ENCODE data around the gene MAP1S. TPM values are rescaled to one million over a fixed set of nuclear protein-coding genes. Genes with fewer than 3 reads are reported as not detected.
"Not testable (repeated sequence)": the region's sequence is repeated elsewhere in the genome, so short reads cannot be mapped to it uniquely, and the experiment has no call there.

Gene MAP1S
- total and polyA plus RNA-seq, 12 donors, result 6.6 to 97.2 (median 44.3) TPM

GRCh38 chr19:17780781-17781180, 61.5 kb downstream of the MAP1S start:
- H3K4me3 ChIP-seq, result no peak overlapping the region
- peaks cover 11% of the 10 kb centered on the region for H3K27me3 ChIP-seq
- TF ChIP-seq CTCF (IDR thresholded peaks at IDR 0.05) (no peak), POLR2A (IDR thresholded peaks at IDR 0.05) (no peak)
- H3K36me3 ChIP-seq (replicated peaks in 1 of 2), result no peaks in the 10 kb centered on the region
- intact Hi-C loops (cut with DNase I), result loop anchor here in 1 of 2 donors (10.0 kb wide), 1 partner anchor 74 kb away; the partner anchor contains the start of gene RPL18A
- no peak overlapping the region for H3K27ac ChIP-seq
- WGBS, 4 donors, result 56 to 91% (median 84%) methylated on average over 2 of the region's 2 CpGs
- H3K4me1 ChIP-seq (replicated peaks in 1 of 2), result peaks cover 0 to 6% of the 10 kb centered on the region in 2 donors
- no peaks in the 10 kb centered on the region for H3K9me3 ChIP-seq (replicated peaks in 1 of 3)
- DNase-seq, result no peak

- not testable (repeated sequence) for H3K4me1 ChIP-seq (replicated peaks in 1 of 2); H3K36me3 ChIP-seq (replicated peaks in 1 of 2); H3K27ac ChIP-seq; DNase-seq; H3K27me3 ChIP-seq; H3K9me3 ChIP-seq (replicated peaks in 1 of 3); H3K4me3 ChIP-seq
- whole genome bisulfite sequencing, 4 donors, result 40 to 85% (median 62%) methylated on average over 1 to 5 of the region's 5 CpGs
- intact Hi-C loops (cut with DNase I), result loop anchor here in 1 of 2 donors (10.0 kb wide), 1 partner anchor 71 kb away; the partner anchor contains the start of gene RPL18A
Measured at GRCh38 chr19:17783721-17784120, 64.4 kb downstream of the MAP1S start.

Other genes with a start within 250 kb of the MAP1S start
- gene SLC27A1, start 249.0 kb upstream of the MAP1S start, total RNA-seq, result 100 to 1,000 TPM in 1 of 9 donors, 10 to 100 TPM in 7, 1 to 10 TPM in 1; 4.9 to 107 (median 56.3) TPM
- gene SLC27A1, start 249.0 kb upstream of the MAP1S start, polyA plus RNA-seq, result 10 to 100 TPM in 2 of 3 donors, 1 to 10 TPM in 1; 6.8 to 78.8 (median 33.3) TPM
- gene PGLS, start 207.8 kb upstream of the MAP1S start, total RNA-seq, result 100 to 1,000 TPM in 7 of 9 donors, 10 to 100 TPM in 2; 80.4 to 181 (median 125) TPM
- gene PGLS, start 207.8 kb upstream of the MAP1S start, polyA plus RNA-seq, result 100 to 1,000 TPM in 2 of 3 donors, 10 to 100 TPM in 1; 36.1 to 200 (median 134) TPM
- gene COLGALT1, start 163.8 kb upstream of the MAP1S start, total RNA-seq, result 10 to 100 TPM; 23.5 to 79.1 (median 59.3) TPM
- 10 to 100 TPM; 30.7 to 81.0 (median 39.8) TPM for gene COLGALT1, start 163.8 kb upstream of the MAP1S start, polyA plus RNA-seq
- 1 to 10 TPM in 7 of 9 donors, under 1 TPM in 2; 0.57 to 5.3 (median 1.6) TPM for gene UNC13A, start 31.1 kb upstream of the MAP1S start, total RNA-seq
- gene UNC13A, start 31.1 kb upstream of the MAP1S start, polyA plus RNA-seq, result 1 to 10 TPM; 1.5 to 9.7 (median 5.1) TPM
- gene FCHO1, start 32.0 kb downstream of the MAP1S start, total RNA-seq, result 1 to 10 TPM in 8 of 9 donors, under 1 TPM in 1; 0.91 to 7.1 (median 3.3) TPM
- 1 to 10 TPM in 2 of 3 donors, under 1 TPM in 1; 0.98 to 6.2 (median 2.0) TPM for gene FCHO1, start 32.0 kb downstream of the MAP1S start, polyA plus RNA-seq
- gene B3GNT3, start 75.7 kb downstream of the MAP1S start, total RNA-seq, result under 1 TPM in 1 of 9 donors, not detected in 8; 0.39 TPM
- under 1 TPM in 1 of 3 donors, not detected in 2; 0.03 TPM for gene B3GNT3, start 75.7 kb downstream of the MAP1S start, polyA plus RNA-seq
- under 1 TPM in 2 of 9 donors, not detected in 7; 0.17 to 0.29 TPM for gene INSL3, start 102.0 kb downstream of the MAP1S start, total RNA-seq
- under 1 TPM in 2 of 3 donors, not detected in 1; 0.27 to 0.40 TPM for gene INSL3, start 102.0 kb downstream of the MAP1S start, polyA plus RNA-seq
- gene JAK3, start 128.5 kb downstream of the MAP1S start, total RNA-seq, result 10 to 100 TPM in 3 of 9 donors, 1 to 10 TPM in 6; 1.8 to 15.5 (median 8.8) TPM
- 10 to 100 TPM in 1 of 3 donors, 1 to 10 TPM in 2; 2.1 to 11.3 (median 6.9) TPM for gene JAK3, start 128.5 kb downstream of the MAP1S start, polyA plus RNA-seq
- gene RPL18A, start 140.4 kb downstream of the MAP1S start, total RNA-seq, result 1,000 to 10,000 TPM in 8 of 9 donors, 100 to 1,000 TPM in 1; 952 to 2,121 (median 1,385) TPM
- 1,000 to 10,000 TPM in 2 of 3 donors, 100 to 1,000 TPM in 1; 345 to 1,991 (median 1,151) TPM for gene RPL18A, start 140.4 kb downstream of the MAP1S start, polyA plus RNA-seq
- not detected for gene SLC5A5, start 152.5 kb downstream of the MAP1S start, total RNA-seq
- under 1 TPM in 1 of 3 donors, not detected in 2; 0.03 TPM for gene SLC5A5, start 152.5 kb downstream of the MAP1S start, polyA plus RNA-seq
- gene CCDC124, start 213.5 kb downstream of the MAP1S start, total RNA-seq, result 10 to 100 TPM; 25.8 to 70.0 (median 64.0) TPM
- 100 to 1,000 TPM in 2 of 3 donors, 10 to 100 TPM in 1; 11.3 to 143 (median 114) TPM for gene CCDC124, start 213.5 kb downstream of the MAP1S start, polyA plus RNA-seq
- 1 to 10 TPM in 1 of 9 donors, under 1 TPM in 7, not detected in 1; 0.22 to 2.5 (median 0.70) TPM for gene KCNN1, start 247.6 kb downstream of the MAP1S start, total RNA-seq
- under 1 TPM in 2 of 3 donors, not detected in 1; 0.16 to 0.47 TPM for gene KCNN1, start 247.6 kb downstream of the MAP1S start, polyA plus RNA-seq

Data from adrenal gland (tissue), 12 donors.